GM12892 (cell line): ENCODE data around the gene COPZ1.

ENCODE experiments used
- DNase-seq: peaks from one replicate; pipeline ENCODE4 v3.0.0; 2011; ENCODE audit not compliant: insufficient read length
- FAIRE-seq: peaks from 2 replicates; lab custom pipeline; 2011; peaks lifted over from hg19 to GRCh38; lab: Jason Lieb, UNC
- POLR2A ChIP-seq: IDR thresholded peaks from 2 replicates; pipeline ENCODE4 v1.6.1; 2011; ENCODE audit warnings: low read depth, low read length, control low read depth
- POLR2AphosphoS5 ChIP-seq: IDR thresholded peaks from 2 replicates; pipeline ENCODE4 v1.6.1; 2011; ENCODE audit warnings: low read depth, low read length, control low read depth
- TAF1 ChIP-seq: IDR thresholded peaks from 2 replicates; pipeline ENCODE4 v1.6.1; 2011; ENCODE audit warnings: low read depth, mild to moderate bottlenecking, control low read depth, low read length, borderline replicate concordance

The COPZ1 gene

DNA sequence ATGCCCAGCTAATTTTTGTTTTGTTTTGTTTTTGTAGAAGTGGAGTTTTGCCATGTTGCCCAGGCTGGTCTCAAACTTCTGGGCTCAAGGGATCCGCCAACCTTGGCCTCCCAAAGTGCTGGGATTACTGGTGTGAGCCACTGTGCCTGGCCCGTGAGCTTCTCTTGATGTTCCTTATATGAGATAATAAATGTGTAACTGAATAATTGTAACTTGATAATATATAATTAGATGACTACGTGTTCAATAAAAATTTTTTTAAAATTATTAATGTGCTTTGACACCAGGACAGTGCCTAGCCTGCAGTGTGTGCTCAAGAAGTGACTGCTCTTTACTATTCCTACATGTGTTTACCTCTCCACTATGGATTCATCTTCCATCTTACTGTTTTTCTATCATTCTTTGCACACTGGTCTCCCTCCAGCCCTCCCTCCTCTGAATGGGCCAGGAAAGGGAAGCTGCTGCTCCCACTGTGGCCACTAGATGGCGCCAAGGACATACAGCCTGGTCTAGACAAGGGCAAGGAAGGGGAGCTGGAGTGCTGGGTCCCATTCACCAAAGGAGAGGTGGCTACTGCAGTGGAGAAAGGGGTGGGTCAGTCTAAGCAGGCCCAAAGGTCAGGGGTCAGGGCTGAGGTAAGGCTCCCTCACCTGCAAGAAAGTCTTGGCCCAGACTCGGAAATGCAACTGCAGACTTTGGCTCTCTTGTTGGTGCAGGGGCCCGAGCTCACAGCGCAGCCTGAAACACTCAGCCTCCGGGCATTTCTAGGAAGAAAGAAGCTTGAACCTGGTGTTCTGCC is 74.3 kb downstream of the COPZ1 start:
- peak; percentile 90 for FAIRE-seq
- peak; percentile 78 for DNase-seq
- TF ChIP-seq TAF1 (no peak), POLR2A (no peak), POLR2AphosphoS5 (no peak)

DNA sequence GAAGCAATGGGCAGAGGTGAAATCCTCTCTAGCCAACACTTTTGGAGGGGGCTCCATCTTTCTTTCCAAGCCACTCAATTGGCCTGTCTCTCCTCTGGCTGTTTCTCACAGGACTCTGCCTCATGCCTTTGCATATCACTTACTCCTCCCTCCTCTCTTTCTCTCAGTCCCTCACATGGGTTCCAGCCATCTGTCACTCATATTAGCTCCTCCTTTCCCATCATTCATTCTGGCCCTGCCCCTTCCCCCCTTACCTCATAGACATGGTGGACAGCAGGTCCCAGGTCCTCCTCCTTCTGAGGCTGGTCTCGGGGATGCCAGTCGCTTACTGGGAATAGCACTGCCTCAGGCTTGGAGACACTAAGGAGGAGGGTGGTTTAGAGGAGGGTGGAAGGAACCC is 76.2 kb downstream of the COPZ1 start:
- DNase-seq, result no peak
- FAIRE-seq, result no peak
- TF ChIP-seq POLR2A, result no peak
- TF ChIP-seq TAF1, result no peak
- TF ChIP-seq POLR2AphosphoS5, result no peak
